ENCODE results near the gene NSMF.

NSMF gene

DNA sequence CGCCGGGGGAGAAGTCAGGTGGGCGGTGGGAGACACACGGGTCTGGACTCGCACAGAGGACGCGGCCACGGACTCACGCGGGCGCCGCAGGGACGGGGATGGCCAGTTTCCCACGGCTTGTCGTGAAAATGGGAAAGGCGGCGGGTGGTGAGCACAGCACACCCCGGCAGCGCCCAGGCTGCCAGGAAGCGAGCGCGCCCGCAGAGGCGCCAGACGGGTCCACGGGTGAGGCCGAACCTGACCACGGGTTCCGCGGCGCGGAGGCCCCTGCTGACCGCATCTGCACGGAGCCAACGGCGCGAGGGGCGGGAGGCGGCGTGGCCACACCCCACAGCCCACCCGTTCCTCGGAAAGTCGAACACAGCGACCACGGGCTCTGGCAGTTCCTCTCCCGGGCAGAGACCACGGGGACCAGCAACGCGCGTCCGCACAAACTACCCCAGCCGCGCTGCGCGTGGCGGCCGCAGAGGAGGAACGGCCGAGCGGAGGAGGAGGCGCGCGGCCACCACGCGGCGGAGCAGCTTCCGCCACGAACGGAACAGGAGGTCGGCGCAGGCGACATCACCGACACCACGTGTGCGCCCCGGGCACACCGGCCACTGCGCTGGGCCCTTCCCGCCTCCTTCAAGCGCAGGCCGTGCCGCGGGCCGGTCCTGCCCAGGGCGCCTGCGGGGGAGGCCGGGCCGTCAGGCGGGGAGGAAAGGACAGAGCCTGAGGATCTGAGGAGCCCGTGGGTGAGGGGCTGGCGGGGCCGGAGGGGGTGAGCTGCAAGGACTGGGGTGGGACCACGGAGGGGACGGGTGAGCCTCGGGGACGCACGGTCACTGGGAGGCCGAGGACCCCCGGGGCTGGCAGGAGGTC lies 41.7 kb downstream of the NSMF start:
- TF ChIP-seq, protein P1, sequence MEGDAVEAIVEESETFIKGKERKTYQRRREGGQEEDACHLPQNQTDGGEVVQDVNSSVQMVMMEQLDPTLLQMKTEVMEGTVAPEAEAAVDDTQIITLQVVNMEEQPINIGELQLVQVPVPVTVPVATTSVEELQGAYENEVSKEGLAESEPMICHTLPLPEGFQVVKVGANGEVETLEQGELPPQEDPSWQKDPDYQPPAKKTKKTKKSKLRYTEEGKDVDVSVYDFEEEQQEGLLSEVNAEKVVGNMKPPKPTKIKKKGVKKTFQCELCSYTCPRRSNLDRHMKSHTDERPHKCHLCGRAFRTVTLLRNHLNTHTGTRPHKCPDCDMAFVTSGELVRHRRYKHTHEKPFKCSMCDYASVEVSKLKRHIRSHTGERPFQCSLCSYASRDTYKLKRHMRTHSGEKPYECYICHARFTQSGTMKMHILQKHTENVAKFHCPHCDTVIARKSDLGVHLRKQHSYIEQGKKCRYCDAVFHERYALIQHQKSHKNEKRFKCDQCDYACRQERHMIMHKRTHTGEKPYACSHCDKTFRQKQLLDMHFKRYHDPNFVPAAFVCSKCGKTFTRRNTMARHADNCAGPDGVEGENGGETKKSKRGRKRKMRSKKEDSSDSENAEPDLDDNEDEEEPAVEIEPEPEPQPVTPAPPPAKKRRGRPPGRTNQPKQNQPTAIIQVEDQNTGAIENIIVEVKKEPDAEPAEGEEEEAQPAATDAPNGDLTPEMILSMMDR (IDR thresholded peaks at IDR 0.05; ENCODE audit: low read depth, low read length), result no peak
- no peak for DNase-seq (ENCODE audit: extremely low read depth, low read depth)

DNA sequence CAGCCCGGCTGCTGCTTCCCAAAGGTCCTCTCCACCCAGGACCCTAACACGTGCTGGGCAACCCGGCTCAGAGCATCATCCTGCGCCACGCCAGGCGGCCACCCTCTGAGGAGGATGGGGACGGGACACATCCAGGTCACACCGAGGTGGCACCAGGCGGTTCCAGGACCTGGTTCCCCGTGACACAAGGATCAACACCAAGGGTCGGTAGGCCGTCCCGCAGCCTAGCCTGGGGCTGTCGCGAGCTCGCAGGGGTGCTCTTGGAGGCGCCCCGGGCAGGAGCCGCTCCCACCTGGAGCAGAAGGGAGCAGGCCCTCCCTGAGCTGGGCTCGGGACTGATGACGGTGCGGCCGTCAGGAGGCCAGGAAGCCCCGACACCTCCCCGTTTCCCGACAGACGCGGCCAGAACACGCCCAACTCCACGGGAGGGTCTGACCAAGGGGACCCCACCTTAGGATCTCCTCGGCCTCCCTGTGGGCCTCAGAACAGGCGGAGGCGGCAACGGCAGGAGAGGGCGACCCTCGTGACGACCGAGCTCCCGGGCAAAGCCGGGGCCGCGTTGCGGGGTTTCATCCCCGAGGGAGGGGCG lies 42.5 kb downstream of the NSMF start:
- no peak for DNase-seq (ENCODE audit: extremely low read depth, low read depth)
- TF ChIP-seq, protein P1 (IDR thresholded peaks at IDR 0.05; ENCODE audit: low read depth, low read length), result no peak

DNA sequence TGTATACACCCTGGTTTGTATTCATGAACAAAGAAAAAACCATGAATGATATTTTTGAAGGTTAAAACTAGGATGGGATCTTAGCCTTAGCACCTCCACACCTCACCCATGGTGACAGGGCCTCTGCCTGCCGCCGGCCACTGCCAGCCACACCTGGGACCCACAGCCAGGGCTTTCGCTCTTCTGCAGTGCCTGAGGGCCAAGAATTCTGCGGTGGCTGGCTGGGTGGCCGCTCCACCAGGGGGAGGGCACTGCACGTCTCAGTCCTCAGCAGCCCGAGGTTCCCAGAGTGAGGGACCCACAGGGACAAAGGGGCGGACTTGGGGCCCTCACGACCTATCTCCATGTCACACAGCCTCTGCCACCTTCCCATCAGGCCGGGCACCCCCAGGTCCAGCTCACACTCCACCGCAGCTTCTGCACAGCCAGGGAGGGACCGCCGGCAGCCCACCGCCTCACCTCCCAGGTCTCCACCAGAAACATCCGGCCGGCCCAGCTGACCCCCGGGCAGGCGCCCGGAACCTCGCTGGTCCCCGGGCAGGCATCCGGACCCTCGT lies 43.0 kb downstream of the NSMF start:
- TF ChIP-seq, protein P1 (IDR thresholded peaks at IDR 0.05; ENCODE audit: low read depth, low read length), result no peak
- no peak for DNase-seq (ENCODE audit: extremely low read depth, low read depth)

DNA sequence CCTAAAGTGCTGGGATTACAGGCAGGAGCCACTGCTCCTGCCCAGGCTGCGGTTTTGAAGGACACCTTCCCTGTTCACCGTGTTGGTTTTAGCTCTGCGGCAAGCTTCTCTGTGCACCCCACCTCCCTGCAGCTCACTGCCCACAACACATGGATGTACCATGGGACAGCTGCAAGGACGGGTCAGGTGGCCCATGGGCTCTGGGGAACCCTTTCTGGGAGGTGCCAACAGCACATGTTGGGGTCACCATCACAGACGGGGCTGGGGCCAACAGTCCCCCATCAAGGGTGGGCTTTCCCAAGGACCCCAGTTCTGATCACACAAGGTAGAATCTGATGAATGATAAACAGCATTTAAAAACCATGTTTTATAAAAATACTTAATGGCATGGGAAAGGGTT lies 43.7 kb downstream of the NSMF start:
- TF ChIP-seq, protein P1 (IDR thresholded peaks at IDR 0.05; ENCODE audit: low read depth, low read length), result no peak

DNA sequence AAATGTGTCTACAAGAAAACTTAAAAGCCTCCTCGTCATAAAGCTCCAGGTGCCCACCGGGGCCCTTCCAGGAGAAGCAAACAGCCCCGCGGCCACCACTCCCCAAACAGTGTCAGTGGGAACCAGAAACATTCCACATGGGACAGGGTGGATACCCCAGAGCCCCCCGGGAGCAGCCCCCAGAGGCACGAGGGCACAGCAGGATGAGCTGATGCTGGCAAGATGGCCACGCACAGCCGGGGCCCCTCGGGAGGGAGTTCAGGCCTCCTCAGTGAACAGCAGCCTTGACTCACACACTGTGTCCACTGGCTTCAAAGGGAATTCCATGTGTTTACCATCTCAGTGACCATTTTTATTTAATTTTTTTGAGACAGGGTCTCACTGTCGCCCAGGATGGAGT lies 46.7 kb downstream of the NSMF start:
- no peak for DNase-seq (ENCODE audit: extremely low read depth, low read depth)
- TF ChIP-seq, protein P1 (IDR thresholded peaks at IDR 0.05; ENCODE audit: low read depth, low read length), result no peak

More for the DNA sequence above, 43.7 kb downstream of the NSMF start:
- no peak for DNase-seq (ENCODE audit: extremely low read depth, low read depth)

DNA sequence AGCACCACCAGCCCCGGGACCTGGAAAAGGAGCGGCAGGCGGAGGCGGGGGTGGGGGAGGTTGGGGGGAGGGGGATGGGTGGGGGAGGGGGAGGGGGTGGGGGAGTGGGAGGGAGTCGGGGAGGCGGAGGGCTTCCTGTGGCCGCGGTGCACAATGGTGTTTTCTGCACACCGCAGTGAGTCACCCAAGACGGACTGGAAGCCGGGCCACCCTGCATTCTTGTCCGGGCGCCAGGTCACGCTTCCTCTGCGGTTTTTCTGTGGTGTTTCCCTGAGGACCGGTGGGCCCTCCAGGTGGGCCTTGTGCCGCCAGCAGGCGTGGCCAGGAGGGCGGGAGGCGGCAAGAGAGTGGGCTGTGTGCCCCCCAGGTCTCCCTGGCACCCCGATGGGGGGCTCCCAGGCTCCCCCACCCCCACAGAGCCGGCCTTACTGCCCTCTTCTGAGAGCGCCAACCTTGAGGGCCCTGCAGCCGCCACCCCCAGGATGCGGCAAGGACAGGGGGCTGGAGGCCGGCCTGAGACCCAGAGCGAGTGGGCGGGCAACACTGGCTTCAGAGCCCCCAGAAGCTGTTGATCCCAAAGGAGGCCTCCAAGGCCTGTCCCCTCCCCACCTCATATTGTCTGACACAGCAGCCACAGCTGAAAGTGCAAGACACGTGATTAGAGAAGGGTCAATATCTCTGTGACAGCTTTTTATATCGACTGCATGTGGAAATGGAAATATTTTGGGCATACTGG lies 47.3 kb downstream of the NSMF start:
- TF ChIP-seq, protein P1 (IDR thresholded peaks at IDR 0.05; ENCODE audit: low read depth, low read length), result no peak
- peak; percentile 49 for DNase-seq (ENCODE audit: extremely low read depth, low read depth)

Data from AG09319 (cell line).